AML-193 (cell line): Measurements from ENCODE around the gene TMEM178B.
"Not testable (repeated sequence)": the region's sequence is repeated elsewhere in the genome, so short reads cannot be mapped to it uniquely, and the experiment has no call there.

Experiments used
- DNase-seq, 2 experiments: peaks; one replicate each; lab custom pipeline; 2025; lab: John Stamatoyannopoulos, UW

The TMEM178B gene

DNA sequence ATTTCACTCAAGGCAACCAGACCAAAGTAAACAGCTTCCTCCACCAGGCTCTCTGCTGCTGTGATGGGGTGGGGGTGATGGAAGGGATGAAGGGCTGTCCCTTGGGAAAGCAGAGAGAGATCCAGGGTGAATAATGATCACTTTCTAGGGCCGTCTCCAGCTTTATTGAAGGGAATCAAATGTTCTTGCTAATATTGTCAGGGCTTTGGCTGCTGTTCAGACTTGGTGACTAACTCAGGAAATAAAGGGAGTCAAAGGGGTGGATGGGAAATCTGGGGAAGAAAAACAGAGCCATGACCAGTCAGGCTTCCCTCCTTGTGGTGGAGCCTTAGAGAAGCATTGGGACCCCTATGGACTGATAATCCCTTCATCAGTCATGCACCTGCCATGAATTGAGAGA lies 281.2 kb downstream of the TMEM178B start:
- no peak for DNase-seq

DNA sequence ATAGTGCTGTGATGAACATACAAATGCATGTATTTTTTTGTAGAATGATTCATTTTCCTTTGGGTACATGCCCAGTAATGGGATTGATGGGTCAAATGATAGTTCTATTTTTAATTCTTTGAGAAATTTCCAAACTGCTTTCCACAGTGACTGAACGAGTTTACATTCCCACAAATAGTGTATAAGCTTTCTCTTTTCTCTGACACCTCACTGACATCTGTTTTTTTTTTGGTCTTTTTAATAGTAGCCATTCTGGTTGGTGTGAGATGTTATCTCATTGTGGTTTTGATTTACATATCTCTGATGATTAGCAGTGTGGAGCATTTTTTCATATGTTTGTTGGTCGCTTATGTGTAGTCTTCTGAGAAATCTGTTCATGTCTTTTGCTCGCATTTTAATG lies 282.3 kb downstream of the TMEM178B start:
- no peak for DNase-seq

GRCh38 chr7:141358386-141358785 lies 284.5 kb downstream of the TMEM178B start:
- DNase-seq: no peak

- no peak for DNase-seq
These were observed 285.4 kb downstream of the TMEM178B start for GRCh38 chr7:141359262-141359661.

DNA sequence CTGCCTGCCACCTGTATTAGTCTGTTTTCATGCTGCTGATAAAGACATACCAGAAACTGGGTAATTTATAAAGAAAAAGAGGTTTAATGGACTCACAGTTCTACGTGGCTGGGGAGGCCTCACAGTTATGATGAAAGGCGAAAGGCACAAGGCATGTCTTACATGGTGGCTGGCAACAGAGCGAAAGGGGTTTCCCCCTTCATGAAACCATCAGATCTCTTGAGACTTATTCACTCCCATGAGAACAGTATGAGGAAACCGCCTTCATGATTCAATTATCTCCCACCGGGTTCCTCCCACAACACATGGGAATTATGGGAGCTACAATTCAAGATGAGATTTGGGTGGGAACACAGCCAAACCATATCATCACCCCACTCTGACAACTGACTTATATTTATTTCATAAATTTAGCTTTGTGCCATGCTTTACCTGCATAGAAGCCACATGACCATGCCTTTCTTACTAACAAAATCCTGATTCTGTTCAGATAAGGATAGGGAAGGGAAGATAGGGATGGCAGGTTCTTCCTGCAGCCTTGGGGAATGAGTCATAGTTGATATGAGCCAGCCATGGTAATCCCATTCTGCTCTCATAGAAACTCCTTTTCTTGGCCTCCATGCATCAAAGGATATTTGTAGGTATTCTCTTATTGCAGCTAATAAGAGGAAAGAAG lies 286.0 kb downstream of the TMEM178B start:
- DNase-seq: no peak

DNA sequence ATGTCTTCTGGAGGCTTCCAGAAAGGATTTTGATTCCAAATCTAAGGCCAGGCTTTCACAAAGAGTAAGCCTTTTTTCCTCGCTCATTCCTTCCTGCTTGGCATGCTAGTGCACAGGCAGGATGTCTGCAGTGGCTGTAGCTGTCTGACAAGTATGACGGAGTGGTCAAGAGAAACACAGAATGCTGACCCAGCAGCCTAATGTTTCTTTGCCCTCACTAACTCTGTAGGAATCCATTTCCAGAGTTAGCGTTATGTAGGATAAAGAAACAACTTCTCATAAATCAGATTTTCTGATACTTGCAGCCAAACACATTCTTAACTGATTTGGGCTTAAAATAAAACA lies 286.5 kb downstream of the TMEM178B start:
- no peak for DNase-seq

- no peak for DNase-seq
These were observed 286.9 kb downstream of the TMEM178B start for GRCh38 chr7:141360803-141361202.

- DNase-seq: no peak
These were observed 287.6 kb downstream of the TMEM178B start for GRCh38 chr7:141361479-141361878.

- DNase-seq: no peak
These were observed 288.1 kb downstream of the TMEM178B start for GRCh38 chr7:141361960-141362359.

DNA sequence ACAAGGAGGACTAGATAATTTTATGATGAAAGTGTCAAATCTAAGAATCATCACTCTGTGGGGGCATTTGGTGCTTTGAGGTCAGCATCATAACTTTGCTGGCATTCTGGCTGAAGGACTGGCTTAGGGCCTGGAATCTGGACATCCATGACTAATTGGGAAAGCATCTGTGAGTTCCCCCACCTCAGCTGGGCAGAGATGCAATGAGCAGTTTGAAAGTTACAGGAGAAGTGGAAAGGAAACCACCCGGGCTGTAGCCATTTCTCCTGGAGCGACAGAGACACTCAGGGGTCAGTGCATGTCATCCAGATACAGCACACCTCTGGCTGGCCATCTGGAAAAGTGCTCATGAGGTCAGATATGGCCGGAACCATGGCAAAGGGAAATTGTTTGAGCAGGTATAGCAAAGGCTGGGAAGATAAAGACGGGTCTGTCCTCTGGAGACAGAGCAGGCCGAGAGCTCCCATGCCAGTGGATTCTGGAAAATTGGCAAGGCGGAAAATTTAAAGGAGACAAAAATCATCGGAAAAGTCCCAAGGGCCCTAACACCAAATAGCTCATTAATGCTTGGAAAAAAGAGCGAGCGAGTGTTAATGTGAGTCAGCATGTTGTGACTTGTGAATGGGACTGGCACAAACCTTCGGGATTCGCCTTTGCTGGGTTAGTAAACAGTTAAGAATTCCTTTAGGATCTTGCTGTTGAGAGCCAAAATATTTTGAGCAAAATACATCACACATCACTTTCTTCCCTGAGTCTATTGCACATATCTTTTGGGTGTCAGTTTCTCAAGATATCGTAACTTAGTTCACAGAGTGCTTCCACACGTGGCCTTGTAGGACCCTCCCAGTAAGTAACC lies 288.9 kb downstream of the TMEM178B start:
- no peak for DNase-seq

- DNase-seq: no peak
These were observed 289.9 kb downstream of the TMEM178B start for GRCh38 chr7:141363748-141364147.

- DNase-seq: no peak
These were observed 292.3 kb downstream of the TMEM178B start for GRCh38 chr7:141366091-141366621.

DNA sequence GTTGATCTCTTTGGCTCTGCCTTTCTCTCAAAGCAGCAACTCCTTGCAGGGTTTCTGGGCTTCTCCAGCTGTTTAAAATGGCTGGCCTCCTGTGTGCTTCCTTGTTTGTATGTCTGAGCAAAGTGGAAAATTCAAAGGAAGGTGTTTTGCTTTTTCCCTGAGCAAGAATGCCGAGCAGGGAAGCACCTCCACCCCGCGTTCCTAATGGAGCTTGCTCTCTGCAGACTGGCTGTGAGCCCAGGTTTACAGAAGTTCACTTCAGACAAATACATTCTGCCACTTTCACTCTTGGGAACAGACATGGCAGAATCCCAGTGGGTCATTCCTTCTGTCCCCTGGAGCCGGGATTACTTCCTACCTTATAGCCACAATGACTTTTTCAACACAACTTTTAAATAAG lies 295.6 kb downstream of the TMEM178B start:
- no peak for DNase-seq

- no peak for DNase-seq
These were observed 296.3 kb downstream of the TMEM178B start for GRCh38 chr7:141370178-141370577.

DNA sequence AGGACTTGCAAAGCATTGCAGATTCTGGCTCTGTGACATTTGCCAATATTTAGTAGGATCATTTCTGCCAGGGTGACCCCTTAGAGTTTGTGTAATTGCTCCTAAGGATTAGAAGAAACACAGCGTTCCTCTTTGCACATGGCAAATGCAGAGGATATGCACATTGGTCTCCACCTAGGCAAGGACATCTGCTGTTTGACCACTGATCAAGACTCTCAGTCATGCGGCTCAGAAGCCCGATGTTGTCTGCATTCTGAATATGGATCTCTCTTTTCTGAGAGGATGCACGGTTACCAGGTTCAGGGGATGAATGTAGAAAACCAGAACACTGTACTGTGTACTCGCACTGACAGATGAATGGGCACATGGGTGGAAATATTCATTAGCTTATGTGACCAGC lies 296.8 kb downstream of the TMEM178B start:
- no peak for DNase-seq

DNA sequence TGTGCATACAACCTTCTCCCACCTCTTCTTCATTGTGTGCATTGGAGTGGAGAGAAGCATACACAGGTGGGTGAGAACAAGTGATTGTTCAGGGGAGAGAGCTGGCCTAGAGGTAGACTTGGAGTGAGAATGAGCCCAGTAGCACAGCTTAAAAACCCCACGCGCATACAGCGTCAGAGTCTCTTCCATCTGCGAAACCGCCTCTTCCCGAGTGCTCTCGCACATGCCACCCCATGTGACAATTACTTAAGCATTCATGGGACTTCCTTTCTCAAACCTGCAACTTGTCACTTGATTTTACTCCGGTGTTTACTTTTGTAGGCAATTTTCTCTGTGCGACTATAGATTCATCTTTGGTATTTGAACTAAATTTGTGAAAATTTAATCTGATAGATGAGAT lies 300.6 kb downstream of the TMEM178B start:
- DNase-seq: no peak

GRCh38 chr7:141375442-141375841 lies 301.6 kb downstream of the TMEM178B start:
- DNase-seq: no peak

- DNase-seq: no peak
These were observed 304.0 kb downstream of the TMEM178B start for GRCh38 chr7:141377906-141378305.

DNA sequence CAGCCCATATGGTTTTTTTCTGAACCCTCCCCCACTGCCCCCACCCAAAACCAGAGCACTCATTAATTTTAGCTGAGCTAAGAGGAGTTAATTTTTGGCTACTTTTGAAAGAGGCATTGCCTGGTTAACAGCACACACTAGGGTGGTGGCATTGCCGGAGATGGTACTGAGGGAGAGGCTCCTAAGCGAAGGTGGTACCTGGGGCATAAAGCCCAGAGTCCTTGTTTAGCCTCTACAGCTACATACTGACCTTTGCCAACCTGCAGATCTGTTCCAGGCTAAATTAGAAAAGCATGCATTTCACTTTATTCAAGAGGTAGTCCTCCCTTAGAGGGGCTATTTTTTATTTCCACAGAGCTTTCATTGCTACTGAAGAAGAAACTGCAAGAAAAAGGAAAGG lies 304.5 kb downstream of the TMEM178B start:
- no peak for DNase-seq

DNA sequence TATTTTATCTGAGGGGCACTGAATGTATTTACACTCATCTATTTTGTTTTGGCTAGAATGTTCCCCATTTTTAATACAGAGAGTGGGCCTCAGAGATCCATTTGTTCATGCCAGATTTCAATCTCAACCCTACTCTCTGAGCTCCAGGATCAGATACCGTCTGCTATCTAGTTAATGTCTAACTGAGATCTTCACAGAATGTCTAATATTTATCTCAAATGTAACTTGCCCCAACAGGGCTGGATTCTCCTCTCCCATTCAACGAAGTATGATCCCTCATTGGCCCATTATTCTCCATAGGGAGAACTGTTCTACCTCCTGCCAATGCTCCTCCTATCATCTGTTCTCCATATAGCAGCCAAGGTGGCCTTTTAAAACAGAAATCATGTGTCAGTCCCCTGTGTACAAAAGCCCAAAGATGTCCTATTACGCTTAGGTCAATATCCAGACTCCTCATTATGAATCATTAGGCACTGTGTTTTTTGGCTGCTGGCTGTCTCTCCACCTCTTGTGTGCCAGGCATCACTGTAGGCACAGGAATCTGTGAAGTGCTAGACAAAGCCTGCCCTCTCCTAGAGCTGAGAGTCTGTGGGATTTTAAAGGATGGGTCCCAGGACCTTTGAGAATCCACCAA lies 308.0 kb downstream of the TMEM178B start:
- no peak for DNase-seq

- DNase-seq: not testable (repeated sequence)
These were observed 309.5 kb downstream of the TMEM178B start for GRCh38 chr7:141383356-141383755.

DNA sequence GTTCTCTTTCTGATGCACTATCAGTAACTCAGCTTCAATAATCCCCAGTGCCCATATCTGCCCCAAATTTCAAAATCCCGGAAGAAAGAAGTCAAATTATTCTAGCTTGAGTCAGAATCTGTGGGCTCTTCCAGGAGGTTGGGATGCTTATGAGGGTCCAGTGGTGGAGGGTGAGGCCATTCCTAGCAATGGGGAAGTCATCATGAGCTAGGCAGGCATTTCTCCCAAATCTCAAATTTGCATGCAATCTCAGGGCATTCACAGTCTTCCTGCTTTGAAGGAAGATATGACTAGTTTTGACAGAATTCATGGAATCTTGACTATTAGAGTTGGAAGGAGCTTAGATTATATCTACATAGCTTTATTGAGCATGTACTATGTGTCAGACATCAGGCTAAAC lies 313.0 kb downstream of the TMEM178B start:
- DNase-seq: no peak
